Measurements from ENCODE around the gene TFPI2.

Gene TFPI2

GRCh38 chr7:93884541-93884940 is 6.0 kb downstream of the TFPI2 start:
- no peak for TF ChIP-seq CTCF (conservative IDR thresholded peaks at IDR 0.05; ENCODE audit: low read depth, low read length)
- no peak overlapping the region for H3K4me3 ChIP-seq (ENCODE audit: low read depth, low read length)

GRCh38 chr7:93883917-93884345 is 6.6 kb downstream of the TFPI2 start:
- no peak overlapping the region for H3K4me3 ChIP-seq (ENCODE audit: low read depth, low read length)
- no peak for TF ChIP-seq CTCF (conservative IDR thresholded peaks at IDR 0.05; ENCODE audit: low read depth, low read length)
- DNase-seq (ENCODE audit: low read depth): peak; percentile 22

More at GRCh38 chr7:93884541-93884940, 6.0 kb downstream of the TFPI2 start:
- DNase-seq (ENCODE audit: low read depth): peak; percentile 18

GRCh38 chr7:93883078-93883916 is 7.3 kb downstream of the TFPI2 start:
- peak; percentile 11 for TF ChIP-seq CTCF (conservative IDR thresholded peaks at IDR 0.05; ENCODE audit: low read depth, low read length)
- H3K4me3 ChIP-seq (ENCODE audit: low read depth, low read length): no peak overlapping the region
- DNase-seq (ENCODE audit: low read depth): peak; percentile 62

- DNase-seq (ENCODE audit: low read depth): no peak
- no peak overlapping the region for H3K4me3 ChIP-seq (ENCODE audit: low read depth, low read length)
- no peak for TF ChIP-seq CTCF (conservative IDR thresholded peaks at IDR 0.05; ENCODE audit: low read depth, low read length)
These were observed 8.1 kb downstream of the TFPI2 start for GRCh38 chr7:93882468-93882867.

GRCh38 chr7:93879356-93879755 is 11.2 kb downstream of the TFPI2 start:
- DNase-seq (ENCODE audit: low read depth): no peak
- TF ChIP-seq CTCF (conservative IDR thresholded peaks at IDR 0.05; ENCODE audit: low read depth, low read length): no peak
- H3K4me3 ChIP-seq (ENCODE audit: low read depth, low read length): no peak overlapping the region

GRCh38 chr7:93877742-93878141 is 12.8 kb downstream of the TFPI2 start:
- peak; percentile 44 for DNase-seq (ENCODE audit: low read depth)
- TF ChIP-seq CTCF (conservative IDR thresholded peaks at IDR 0.05; ENCODE audit: low read depth, low read length): peak; percentile 21
- H3K4me3 ChIP-seq (ENCODE audit: low read depth, low read length): no peak overlapping the region

All from choroid plexus epithelial cell (primary cell).